HG03064 (cell line): ENCODE data around the gene TKT.
A peak's percentile ranks its signal among the peaks of the same experiment; 100 is the strongest.
"Not testable (repeated sequence)": the region's sequence is repeated elsewhere in the genome, so short reads cannot be mapped to it uniquely, and the experiment has no call there.

Source experiments
- ATAC-seq: cut with Tn5 transposase; IDR thresholded peaks from one replicate; pipeline ENCODE4 v1.9.1; 2021; ENCODE audit warnings: low read depth; ENCODE audit not compliant: unreplicated experiment

TKT gene

GRCh38 chr3:53255775-53256703, at the start of gene TKT:
TKT (minus strand) TSS chr3:53256022; CDS start chr3:53255942, 80 bp downstream.
- peak; percentile 50 for ATAC-seq

- ATAC-seq, result no peak
Observed at GRCh38 chr3:53303957-53304356, 48.1 kb upstream of the TKT start.

GRCh38 chr3:53303549-53303948, 47.7 kb upstream of the TKT start:
- no peak for ATAC-seq

- no peak for ATAC-seq
Observed at GRCh38 chr3:53300826-53301225, 45.0 kb upstream of the TKT start.

GRCh38 chr3:53299611-53300023, 43.8 kb upstream of the TKT start:
- not testable (repeated sequence) for ATAC-seq

GRCh38 chr3:53295410-53295809, 39.6 kb upstream of the TKT start:
- no peak for ATAC-seq

GRCh38 chr3:53293867-53294266, 38.0 kb upstream of the TKT start:
- ATAC-seq, result no peak

GRCh38 chr3:53288214-53288613, 32.4 kb upstream of the TKT start:
- no peak for ATAC-seq

- ATAC-seq, result no peak
Observed at GRCh38 chr3:53287131-53287629, 31.4 kb upstream of the TKT start.

- no peak for ATAC-seq
Observed at GRCh38 chr3:53286727-53287126, 30.9 kb upstream of the TKT start.

- ATAC-seq, result no peak
Observed at GRCh38 chr3:53282581-53282980, 26.8 kb upstream of the TKT start.

- ATAC-seq, result no peak
Observed at GRCh38 chr3:53278667-53279066, 22.8 kb upstream of the TKT start.

GRCh38 chr3:53274938-53275605, 19.2 kb upstream of the TKT start:
- no peak for ATAC-seq

GRCh38 chr3:53273146-53273670, 17.4 kb upstream of the TKT start:
- no peak for ATAC-seq

GRCh38 chr3:53269888-53270880, 14.4 kb upstream of the TKT start:
- no peak for ATAC-seq

- not testable (repeated sequence) for ATAC-seq
Observed at GRCh38 chr3:53269193-53269592, 13.4 kb upstream of the TKT start.

GRCh38 chr3:53267766-53268165, 11.9 kb upstream of the TKT start:
- ATAC-seq, result no peak

- no peak for ATAC-seq
Observed at GRCh38 chr3:53264718-53265117, 8.9 kb upstream of the TKT start.

GRCh38 chr3:53263907-53264306, 8.1 kb upstream of the TKT start:
- ATAC-seq, result no peak

- no peak for ATAC-seq
Observed at GRCh38 chr3:53261712-53262111, 5.9 kb upstream of the TKT start.
